ENCODE data around the gene SPATA31C2.
"Not testable (repeated sequence)": the region's sequence is repeated elsewhere in the genome, so short reads cannot be mapped to it uniquely, and the experiment has no call there.

SPATA31C2 gene

GRCh38 chr9:88118121-88118520 is 20.2 kb downstream of the SPATA31C2 start:
- H3K9ac ChIP-seq (ENCODE audit: low read depth, low read length); H3K36me3 ChIP-seq (ENCODE audit: insufficient read depth, low read depth, low read length); H3K27ac ChIP-seq (ENCODE audit: low read length); H3K4me3 ChIP-seq (ENCODE audit: low read length); H3K4me1 ChIP-seq (ENCODE audit: insufficient read depth, low read length); H3K27me3 ChIP-seq (ENCODE audit: insufficient read depth, low read length); H3K9me3 ChIP-seq (ENCODE audit: insufficient read depth, low read depth, low read length): not testable (repeated sequence)

GRCh38 chr9:88114968-88115612 is 23.2 kb downstream of the SPATA31C2 start:
- not testable (repeated sequence) for H3K9me3 ChIP-seq (ENCODE audit: insufficient read depth, low read depth, low read length); H3K36me3 ChIP-seq (ENCODE audit: insufficient read depth, low read depth, low read length); H3K4me3 ChIP-seq (ENCODE audit: low read length); H3K4me1 ChIP-seq (ENCODE audit: insufficient read depth, low read length); H3K27ac ChIP-seq (ENCODE audit: low read length); H3K27me3 ChIP-seq (ENCODE audit: insufficient read depth, low read length); H3K9ac ChIP-seq (ENCODE audit: low read depth, low read length)

GRCh38 chr9:88114283-88114967 is 23.9 kb downstream of the SPATA31C2 start:
- H3K36me3 ChIP-seq (ENCODE audit: insufficient read depth, low read depth, low read length); H3K4me3 ChIP-seq (ENCODE audit: low read length); H3K4me1 ChIP-seq (ENCODE audit: insufficient read depth, low read length); H3K27me3 ChIP-seq (ENCODE audit: insufficient read depth, low read length); H3K9me3 ChIP-seq (ENCODE audit: insufficient read depth, low read depth, low read length); H3K9ac ChIP-seq (ENCODE audit: low read depth, low read length); H3K27ac ChIP-seq (ENCODE audit: low read length): not testable (repeated sequence)

- not testable (repeated sequence) for H3K9ac ChIP-seq (ENCODE audit: low read depth, low read length); H3K9me3 ChIP-seq (ENCODE audit: insufficient read depth, low read depth, low read length); H3K27ac ChIP-seq (ENCODE audit: low read length); H3K4me1 ChIP-seq (ENCODE audit: insufficient read depth, low read length); H3K27me3 ChIP-seq (ENCODE audit: insufficient read depth, low read length); H3K4me3 ChIP-seq (ENCODE audit: low read length); H3K36me3 ChIP-seq (ENCODE audit: insufficient read depth, low read depth, low read length)
These were observed 24.8 kb downstream of the SPATA31C2 start for GRCh38 chr9:88113156-88114130.

GRCh38 chr9:88110026-88110425 is 28.2 kb downstream of the SPATA31C2 start:
- H3K4me3 ChIP-seq (ENCODE audit: low read length), result no peak overlapping the region
- no peaks in the 10 kb centered on the region for H3K27me3 ChIP-seq (ENCODE audit: insufficient read depth, low read length)
- H3K27ac ChIP-seq (ENCODE audit: low read length), result no peak overlapping the region
- H3K9ac ChIP-seq (ENCODE audit: low read depth, low read length), result no peak overlapping the region
- H3K9me3 ChIP-seq (ENCODE audit: insufficient read depth, low read depth, low read length), result no peaks in the 10 kb centered on the region
- H3K4me1 ChIP-seq (ENCODE audit: insufficient read depth, low read length), result no peaks in the 10 kb centered on the region
- H3K36me3 ChIP-seq (ENCODE audit: insufficient read depth, low read depth, low read length), result no peaks in the 10 kb centered on the region

GRCh38 chr9:88108779-88109178 is 29.5 kb downstream of the SPATA31C2 start:
- Histone ChIP-seq H3K36me3 (ENCODE audit: insufficient read depth, low read depth, low read length) (no peaks in the 10 kb centered on the region), H3K27ac (ENCODE audit: low read length) (no peak overlapping the region), H3K9ac (ENCODE audit: low read depth, low read length) (no peak overlapping the region), H3K9me3 (ENCODE audit: insufficient read depth, low read depth, low read length) (no peaks in the 10 kb centered on the region), H3K4me1 (ENCODE audit: insufficient read depth, low read length) (no peaks in the 10 kb centered on the region), H3K4me3 (ENCODE audit: low read length) (no peak overlapping the region), H3K27me3 (ENCODE audit: insufficient read depth, low read length) (no peaks in the 10 kb centered on the region)

GRCh38 chr9:88106492-88106891 is 31.8 kb downstream of the SPATA31C2 start:
- Histone ChIP-seq H3K9me3 (ENCODE audit: insufficient read depth, low read depth, low read length) (no peaks in the 10 kb centered on the region), H3K27ac (ENCODE audit: low read length) (no peak overlapping the region), H3K36me3 (ENCODE audit: insufficient read depth, low read depth, low read length) (no peaks in the 10 kb centered on the region), H3K27me3 (ENCODE audit: insufficient read depth, low read length) (no peaks in the 10 kb centered on the region), H3K4me1 (ENCODE audit: insufficient read depth, low read length) (no peaks in the 10 kb centered on the region), H3K4me3 (ENCODE audit: low read length) (no peak overlapping the region), H3K9ac (ENCODE audit: low read depth, low read length) (no peak overlapping the region)

GRCh38 chr9:88092797-88093331 is 45.4 kb downstream of the SPATA31C2 start:
- no peak overlapping the region for H3K27ac ChIP-seq (ENCODE audit: low read length)
- no peak overlapping the region for H3K4me3 ChIP-seq (ENCODE audit: low read length)

GRCh38 chr9:88090151-88090581 is 48.1 kb downstream of the SPATA31C2 start:
- Histone ChIP-seq H3K4me3 (ENCODE audit: low read length) (no peak overlapping the region), H3K27ac (ENCODE audit: low read length) (no peak overlapping the region), H3K27me3 (ENCODE audit: insufficient read depth, low read length) (no peaks in the 10 kb centered on the region)

More at GRCh38 chr9:88092797-88093331, 45.4 kb downstream of the SPATA31C2 start:
- Histone ChIP-seq H3K9ac (ENCODE audit: low read depth, low read length) (no peak overlapping the region), H3K4me1 (ENCODE audit: insufficient read depth, low read length) (no peaks in the 10 kb centered on the region), H3K27me3 (ENCODE audit: insufficient read depth, low read length) (no peaks in the 10 kb centered on the region), H3K9me3 (ENCODE audit: insufficient read depth, low read depth, low read length) (no peaks in the 10 kb centered on the region), H3K36me3 (ENCODE audit: insufficient read depth, low read depth, low read length) (no peaks in the 10 kb centered on the region)

GRCh38 chr9:88087906-88088305 is 50.4 kb downstream of the SPATA31C2 start:
- H3K9me3 ChIP-seq (ENCODE audit: insufficient read depth, low read depth, low read length), result no peaks in the 10 kb centered on the region
- H3K36me3 ChIP-seq (ENCODE audit: insufficient read depth, low read depth, low read length), result no peaks in the 10 kb centered on the region
- no peaks in the 10 kb centered on the region for H3K4me1 ChIP-seq (ENCODE audit: insufficient read depth, low read length)
- no peak overlapping the region for H3K4me3 ChIP-seq (ENCODE audit: low read length)
- no peak overlapping the region for H3K9ac ChIP-seq (ENCODE audit: low read depth, low read length)
- no peaks in the 10 kb centered on the region for H3K27me3 ChIP-seq (ENCODE audit: insufficient read depth, low read length)
- H3K27ac ChIP-seq (ENCODE audit: low read length), result no peak overlapping the region

More at GRCh38 chr9:88090151-88090581, 48.1 kb downstream of the SPATA31C2 start:
- Histone ChIP-seq H3K4me1 (ENCODE audit: insufficient read depth, low read length) (no peaks in the 10 kb centered on the region), H3K36me3 (ENCODE audit: insufficient read depth, low read depth, low read length) (no peaks in the 10 kb centered on the region), H3K9me3 (ENCODE audit: insufficient read depth, low read depth, low read length) (no peaks in the 10 kb centered on the region), H3K9ac (ENCODE audit: low read depth, low read length) (no peak overlapping the region)

- Histone ChIP-seq H3K9ac (ENCODE audit: low read depth, low read length) (no peak overlapping the region), H3K36me3 (ENCODE audit: insufficient read depth, low read depth, low read length) (no peaks in the 10 kb centered on the region), H3K27me3 (ENCODE audit: insufficient read depth, low read length) (no peaks in the 10 kb centered on the region), H3K4me1 (ENCODE audit: insufficient read depth, low read length) (no peaks in the 10 kb centered on the region), H3K9me3 (ENCODE audit: insufficient read depth, low read depth, low read length) (no peaks in the 10 kb centered on the region), H3K27ac (ENCODE audit: low read length) (no peak overlapping the region), H3K4me3 (ENCODE audit: low read length) (no peak overlapping the region)
These were observed 52.8 kb downstream of the SPATA31C2 start for GRCh38 chr9:88085476-88085875.

Data from iPS-20b (cell line).